ENCODE measurements around the gene MAP6D1.

DNA sequence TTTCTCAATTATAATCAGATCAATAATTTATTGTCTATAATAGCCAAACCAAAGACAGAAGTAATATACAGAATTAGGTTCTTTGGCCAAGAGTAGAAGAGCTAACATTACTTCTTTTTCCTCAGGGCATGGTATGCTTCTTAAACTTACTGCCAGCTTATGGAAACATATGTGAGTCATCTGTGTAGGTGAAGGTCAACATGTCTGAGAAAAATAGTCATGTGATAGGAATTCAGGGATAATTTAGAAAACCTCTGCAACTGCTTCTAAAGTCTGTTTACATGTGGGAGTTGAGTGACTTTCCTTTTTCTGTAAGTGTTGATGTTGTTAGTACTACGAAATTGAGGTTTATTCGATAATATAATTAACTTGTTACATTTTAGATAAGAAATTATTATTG, 19.2 kb upstream of the MAP6D1 start:
- TF ChIP-seq, protein P1, sequence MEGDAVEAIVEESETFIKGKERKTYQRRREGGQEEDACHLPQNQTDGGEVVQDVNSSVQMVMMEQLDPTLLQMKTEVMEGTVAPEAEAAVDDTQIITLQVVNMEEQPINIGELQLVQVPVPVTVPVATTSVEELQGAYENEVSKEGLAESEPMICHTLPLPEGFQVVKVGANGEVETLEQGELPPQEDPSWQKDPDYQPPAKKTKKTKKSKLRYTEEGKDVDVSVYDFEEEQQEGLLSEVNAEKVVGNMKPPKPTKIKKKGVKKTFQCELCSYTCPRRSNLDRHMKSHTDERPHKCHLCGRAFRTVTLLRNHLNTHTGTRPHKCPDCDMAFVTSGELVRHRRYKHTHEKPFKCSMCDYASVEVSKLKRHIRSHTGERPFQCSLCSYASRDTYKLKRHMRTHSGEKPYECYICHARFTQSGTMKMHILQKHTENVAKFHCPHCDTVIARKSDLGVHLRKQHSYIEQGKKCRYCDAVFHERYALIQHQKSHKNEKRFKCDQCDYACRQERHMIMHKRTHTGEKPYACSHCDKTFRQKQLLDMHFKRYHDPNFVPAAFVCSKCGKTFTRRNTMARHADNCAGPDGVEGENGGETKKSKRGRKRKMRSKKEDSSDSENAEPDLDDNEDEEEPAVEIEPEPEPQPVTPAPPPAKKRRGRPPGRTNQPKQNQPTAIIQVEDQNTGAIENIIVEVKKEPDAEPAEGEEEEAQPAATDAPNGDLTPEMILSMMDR (IDR thresholded peaks at IDR 0.05), result no peak
- TF ChIP-seq POLR2A (IDR thresholded peaks at IDR 0.05), result no peak

Data from right lobe of liver (tissue), 4 donors.